ENCODE measurements around the gene ITLN1.

Gene ITLN1

GRCh38 chr1:160837558-160838205 is 47.3 kb downstream of the ITLN1 start:
- 0 out of 2 replicates have a peak, but pooled peaks have one; percentile 16 for TF ChIP-seq CTCF (IDR thresholded peaks at IDR 0.05; ENCODE audit: low read depth, low read length)
- H3K27ac ChIP-seq: no peak overlapping the region
- no peaks in the 10 kb centered on the region for H3K36me3 ChIP-seq
- H3K4me3 ChIP-seq (ENCODE audit: low read depth, low read length): no peak overlapping the region
- peak; percentile 29 for DNase-seq
- no peaks in the 10 kb centered on the region for H3K9me3 ChIP-seq (ENCODE audit: severe bottlenecking)
- peaks cover 96% of the 10 kb centered on the region for H3K27me3 ChIP-seq (ENCODE audit: insufficient read depth, low read depth, severe bottlenecking)

DNA sequence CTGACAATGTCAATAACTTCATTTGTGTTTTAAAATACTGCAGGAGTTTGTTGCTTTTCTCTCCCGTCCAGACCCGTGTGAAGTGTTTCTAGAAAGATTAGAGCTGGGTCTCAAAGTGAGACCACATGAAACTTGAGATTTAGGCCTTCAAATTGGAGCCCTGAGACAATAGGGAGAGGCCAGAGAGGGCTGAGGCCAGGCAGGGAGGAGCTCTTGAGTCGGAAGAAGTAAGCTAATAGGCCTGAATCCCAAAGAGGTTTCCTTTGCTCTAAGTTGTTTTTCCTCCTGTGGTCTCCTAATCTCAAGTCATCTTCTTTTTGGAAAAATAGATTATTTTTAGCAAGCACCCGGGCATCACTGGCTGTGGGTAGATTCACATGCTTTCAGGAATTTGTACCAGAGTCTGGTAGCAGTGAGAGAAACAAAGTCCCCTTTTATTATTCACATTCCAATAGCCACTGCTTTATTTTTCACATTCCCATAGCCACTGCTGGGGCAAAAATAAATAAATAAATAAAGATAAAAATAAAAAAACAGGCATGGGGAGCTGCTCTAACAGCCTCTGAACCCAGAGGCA is 47.9 kb downstream of the ITLN1 start:
- Histone ChIP-seq H3K9me3 (ENCODE audit: severe bottlenecking) (no peaks in the 10 kb centered on the region), H3K4me3 (ENCODE audit: low read depth, low read length) (no peak overlapping the region), H3K27me3 (ENCODE audit: insufficient read depth, low read depth, severe bottlenecking) (peaks cover 96% of the 10 kb centered on the region), H3K36me3 (no peaks in the 10 kb centered on the region), H3K27ac (no peak overlapping the region)
- no peak for TF ChIP-seq CTCF (IDR thresholded peaks at IDR 0.05; ENCODE audit: low read depth, low read length)
- no peak for DNase-seq

GRCh38 chr1:160836561-160836960 is 48.4 kb downstream of the ITLN1 start:
- Histone ChIP-seq H3K36me3 (no peaks in the 10 kb centered on the region), H3K27me3 (ENCODE audit: insufficient read depth, low read depth, severe bottlenecking) (peaks cover 96% of the 10 kb centered on the region), H3K4me3 (ENCODE audit: low read depth, low read length) (no peak overlapping the region), H3K27ac (no peak overlapping the region), H3K9me3 (ENCODE audit: severe bottlenecking) (no peaks in the 10 kb centered on the region)
- no peak for TF ChIP-seq CTCF (IDR thresholded peaks at IDR 0.05; ENCODE audit: low read depth, low read length)
- DNase-seq: no peak

DNA sequence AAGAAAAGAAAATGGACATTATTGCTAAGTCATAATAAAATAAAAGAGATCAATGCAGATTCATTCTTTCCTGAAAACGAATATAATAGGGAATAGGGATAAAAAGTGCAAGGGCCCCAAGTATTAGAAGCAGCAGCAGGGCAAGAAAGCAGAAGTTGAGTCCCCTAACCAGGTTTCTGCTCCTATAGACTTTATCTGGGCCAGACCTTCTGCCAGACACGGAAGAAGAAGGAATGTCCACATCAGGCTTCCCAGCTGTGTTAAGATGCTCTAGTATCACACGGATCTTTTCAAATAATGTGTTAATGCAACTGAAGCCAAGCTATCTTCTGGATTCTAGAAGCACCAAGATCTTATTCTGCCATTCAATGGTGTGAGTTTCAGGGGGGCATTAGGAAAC is 49.2 kb downstream of the ITLN1 start:
- no peaks in the 10 kb centered on the region for H3K36me3 ChIP-seq
- TF ChIP-seq CTCF (IDR thresholded peaks at IDR 0.05; ENCODE audit: low read depth, low read length): no peak
- no peak for DNase-seq
- peaks cover 96% of the 10 kb centered on the region for H3K27me3 ChIP-seq (ENCODE audit: insufficient read depth, low read depth, severe bottlenecking)
- no peaks in the 10 kb centered on the region for H3K9me3 ChIP-seq (ENCODE audit: severe bottlenecking)
- no peak overlapping the region for H3K27ac ChIP-seq
- H3K4me3 ChIP-seq (ENCODE audit: low read depth, low read length): no peak overlapping the region

DNA sequence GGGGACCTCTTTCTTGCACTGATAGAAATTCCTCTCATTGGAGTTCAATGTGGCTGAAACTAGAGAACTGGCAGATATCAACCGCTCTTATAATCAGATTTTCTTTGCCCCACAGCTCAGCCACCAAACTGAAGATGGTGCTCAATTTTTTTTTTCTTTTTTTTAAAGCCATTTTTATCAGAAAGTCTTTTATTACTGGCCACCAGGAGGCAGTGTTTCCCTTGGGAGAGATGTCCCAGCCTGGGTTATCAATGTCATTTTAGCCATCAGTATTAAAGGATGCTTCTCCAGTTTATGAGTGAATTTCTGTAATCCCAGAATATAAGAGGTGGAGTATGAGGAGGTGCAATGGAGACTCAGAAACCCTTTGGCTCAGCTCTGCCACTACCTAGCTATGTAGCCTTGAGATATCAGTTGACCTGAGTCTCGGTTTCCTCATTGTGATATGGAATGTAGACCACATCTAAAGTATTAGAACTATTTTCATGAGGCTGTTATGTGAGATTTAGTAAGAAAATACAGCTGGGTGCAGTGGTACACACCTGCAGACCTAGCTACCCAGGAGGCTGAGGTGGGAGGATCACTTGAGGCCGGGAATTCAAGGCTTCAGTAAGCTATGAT is 49.9 kb downstream of the ITLN1 start:
- H3K27ac ChIP-seq: no peak overlapping the region
- no peaks in the 10 kb centered on the region for H3K36me3 ChIP-seq
- peak; percentile 65 for TF ChIP-seq CTCF (IDR thresholded peaks at IDR 0.05; ENCODE audit: low read depth, low read length)
- peak; percentile 38 for DNase-seq
- no peaks in the 10 kb centered on the region for H3K9me3 ChIP-seq (ENCODE audit: severe bottlenecking)
- peaks cover 96% of the 10 kb centered on the region for H3K27me3 ChIP-seq (ENCODE audit: insufficient read depth, low read depth, severe bottlenecking)
- no peak overlapping the region for H3K4me3 ChIP-seq (ENCODE audit: low read depth, low read length)

Measured in WERI-Rb-1 (cell line).